Thyroid gland (tissue), 4 donors: ENCODE results near the gene CEACAM5. TPM values are rescaled to one million over a fixed set of nuclear protein-coding genes. Genes with fewer than 3 reads are reported as not detected.

ENCODE experiments used
- DNase-seq, 2 donors: peaks; one replicate each; pipeline ENCODE4 v3.0.0-alpha.2; 2019
- H3K27ac ChIP-seq, 3 donors: fragments of 200-600 bp; sonication (generic); 1 replicate in 2 of 3; 2 replicates in 1 of 3; pipeline ENCODE4 v1.5.1; 2016 to 2019; ENCODE audit warnings: mild to moderate bottlenecking in 1 of 3, moderate library complexity in 1 of 3
- H3K27me3 ChIP-seq: fragments of 200-600 bp; sonication (generic); one replicate; pipeline ENCODE4 v1.5.1; 2019
- H3K36me3 ChIP-seq, 2 donors: fragments of 200-600 bp; sonication (generic); one replicate each; pipeline ENCODE4 v1.5.1; 2016 to 2019
- H3K4me1 ChIP-seq, 2 donors: fragments of 200-600 bp; sonication (generic); one replicate each; pipeline ENCODE4 v1.5.1; 2017 to 2019
- H3K4me3 ChIP-seq, 3 donors: fragments of 200-600 bp; sonication (generic); replicated peaks in 1 of 3; 1 replicate in 2 of 3; 2 replicates in 1 of 3; pipeline ENCODE4 v1.5.1; 2016; ENCODE audit warnings: mild to moderate bottlenecking in 1 of 3
- H3K9me3 ChIP-seq: fragments of 200-600 bp; sonication (generic); one replicate; pipeline ENCODE4 v1.5.1; 2017
- POLR2A ChIP-seq, 2 donors: fragments of 450-650 bp; IDR thresholded peaks; one replicate each; pipeline ENCODE4 v1.6.1; 2017; ENCODE audit warnings: antibody characterized with exemption in 2 of 2, mild to moderate bottlenecking in 2 of 2, moderate library complexity in 1 of 2
- WGBS, 2 donors: methylation state at CpG; one replicate each; pipeline ENCODE4 v1.1.5; 2017; 5-methylcytosine and 5-hydroxymethylcytosine counted together
- intact Hi-C: fragments of 100-400 bp; cut with DNase I; formaldehyde crosslinking; loops from one replicate; pipeline ENCODE4 v1.15.1; 2023
- total RNA-seq, 4 donors: library from RNA; depleted of rRNA; stranded (reverse); fragments of >200 nt; gene quantifications; one replicate each; pipeline ENCODE4 v1.2.3, GENCODE V29; 2016
- TF ChIP-seq, protein P1 (sequence below), 6 experiments: fragments of 200-600 bp in 3 of 6; fragments of 450-650 bp in 3 of 6; sonication (generic) in 3 of 6; IDR thresholded peaks; one replicate each; pipeline ENCODE4 v1.5.1; 2016 to 2019; ENCODE audit warnings: antibody characterized with exemption in 6 of 6, mild to moderate bottlenecking in 2 of 6, inconsistent platforms in 1 of 6, moderate library complexity in 1 of 6

The CEACAM5 gene
- total RNA-seq, 4 donors from 2014 or later: 1.2 to 8.8 TPM; not detected in 2

DNA sequence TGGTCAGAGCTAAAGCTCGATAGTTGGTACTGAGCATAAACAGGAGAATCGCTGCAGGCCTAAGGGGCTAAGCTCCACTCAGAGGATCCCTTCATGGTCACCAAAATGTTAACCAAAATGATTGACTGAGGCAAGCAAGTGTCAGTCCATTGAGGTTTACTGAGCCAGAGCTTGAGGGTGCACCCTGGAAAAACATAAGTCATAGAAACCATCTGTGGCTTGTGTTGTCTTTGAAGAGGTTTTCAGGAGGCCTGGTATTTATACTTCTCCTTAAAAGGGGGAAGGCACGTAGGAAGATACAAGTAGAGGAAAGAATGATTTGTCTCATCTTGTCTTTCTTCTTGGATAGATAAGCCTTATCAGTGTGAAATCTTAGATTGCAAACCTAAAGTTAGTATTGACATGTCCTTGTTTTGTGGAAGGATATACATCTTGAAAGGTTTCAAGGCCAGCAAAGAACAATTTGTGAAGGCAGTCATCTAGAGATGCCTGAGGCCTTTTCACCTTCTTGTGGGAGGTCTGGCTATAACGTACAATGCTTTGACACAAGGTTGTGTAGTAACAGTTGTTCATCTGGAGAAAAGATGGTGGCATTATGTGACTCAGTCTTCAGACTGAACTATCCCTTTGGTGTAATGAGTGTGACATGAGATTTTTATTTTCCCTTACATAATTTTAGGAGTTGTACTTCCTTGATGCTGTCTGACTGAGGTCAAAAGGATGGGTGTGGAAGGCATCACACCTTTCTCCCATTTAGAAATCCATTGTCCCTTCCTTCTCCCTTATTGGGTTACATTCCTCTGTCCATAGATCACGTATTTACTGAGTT, 32.2 kb downstream of the CEACAM5 start:
- Histone ChIP-seq H3K4me3 (no peak overlapping the region), H3K27ac (no peak overlapping the region), H3K9me3 (no peaks in the 10 kb centered on the region), H3K36me3 (no peaks in the 10 kb centered on the region), H3K4me1 (no peaks in the 10 kb centered on the region), H3K27me3 (no peaks in the 10 kb centered on the region)
- intact Hi-C loops: no loop called here
- WGBS, 2 donors: 82 to 85% methylated on average over 5 of the region's 5 CpGs
- TF ChIP-seq, protein P1, sequence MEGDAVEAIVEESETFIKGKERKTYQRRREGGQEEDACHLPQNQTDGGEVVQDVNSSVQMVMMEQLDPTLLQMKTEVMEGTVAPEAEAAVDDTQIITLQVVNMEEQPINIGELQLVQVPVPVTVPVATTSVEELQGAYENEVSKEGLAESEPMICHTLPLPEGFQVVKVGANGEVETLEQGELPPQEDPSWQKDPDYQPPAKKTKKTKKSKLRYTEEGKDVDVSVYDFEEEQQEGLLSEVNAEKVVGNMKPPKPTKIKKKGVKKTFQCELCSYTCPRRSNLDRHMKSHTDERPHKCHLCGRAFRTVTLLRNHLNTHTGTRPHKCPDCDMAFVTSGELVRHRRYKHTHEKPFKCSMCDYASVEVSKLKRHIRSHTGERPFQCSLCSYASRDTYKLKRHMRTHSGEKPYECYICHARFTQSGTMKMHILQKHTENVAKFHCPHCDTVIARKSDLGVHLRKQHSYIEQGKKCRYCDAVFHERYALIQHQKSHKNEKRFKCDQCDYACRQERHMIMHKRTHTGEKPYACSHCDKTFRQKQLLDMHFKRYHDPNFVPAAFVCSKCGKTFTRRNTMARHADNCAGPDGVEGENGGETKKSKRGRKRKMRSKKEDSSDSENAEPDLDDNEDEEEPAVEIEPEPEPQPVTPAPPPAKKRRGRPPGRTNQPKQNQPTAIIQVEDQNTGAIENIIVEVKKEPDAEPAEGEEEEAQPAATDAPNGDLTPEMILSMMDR (IDR thresholded peaks at IDR 0.05): no peak
- no peak for TF ChIP-seq POLR2A (IDR thresholded peaks at IDR 0.05)
- no peak for DNase-seq

DNA sequence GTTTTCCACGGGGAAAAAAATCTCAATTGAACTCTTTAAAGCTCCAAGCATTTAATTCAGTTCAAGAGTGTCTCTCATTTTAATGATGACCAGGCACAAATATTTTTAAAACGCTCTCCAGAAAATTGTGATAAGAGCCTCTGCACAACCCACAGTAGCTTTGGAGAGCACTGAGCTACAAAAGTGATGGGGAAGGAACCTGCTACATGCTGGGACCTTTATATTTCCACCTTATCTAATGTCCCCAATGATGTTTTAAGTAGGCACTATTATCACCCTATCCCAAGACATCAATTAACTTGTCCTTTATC, 32.8 kb downstream of the CEACAM5 start:
- TF ChIP-seq, protein P1 (IDR thresholded peaks at IDR 0.05): no peak
- TF ChIP-seq POLR2A (IDR thresholded peaks at IDR 0.05): no peak
- WGBS, 2 donors: 78 to 86% methylated on average over 2 of the region's 2 CpGs

DNA sequence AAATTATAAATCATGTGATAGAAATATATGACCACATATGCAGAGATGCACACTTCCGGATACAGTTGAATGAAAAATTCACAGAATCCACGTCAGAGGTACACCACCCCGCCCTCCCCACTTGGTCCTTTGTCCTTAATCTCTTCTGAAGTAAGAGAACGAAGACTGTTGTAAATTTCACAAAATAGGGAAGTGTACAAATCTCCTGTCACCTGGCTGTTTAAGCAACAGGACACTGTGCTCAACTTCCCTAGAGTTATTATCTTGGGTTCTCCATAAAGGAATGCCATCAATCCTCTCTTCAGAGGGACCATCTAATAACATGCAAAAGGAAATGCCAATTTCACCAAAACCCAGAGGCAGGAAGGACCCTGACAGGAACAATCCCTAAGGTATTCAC, 36.4 kb downstream of the CEACAM5 start:
- no peaks in the 10 kb centered on the region for H3K36me3 ChIP-seq
- 75 to 80% methylated on average over 4 of the region's 4 CpGs for WGBS, 2 donors
- no peak overlapping the region for H3K4me3 ChIP-seq
- H3K4me1 ChIP-seq: no peaks in the 10 kb centered on the region
- no peak overlapping the region for H3K27ac ChIP-seq
- intact Hi-C loops: no loop called here
- no peak for TF ChIP-seq POLR2A (IDR thresholded peaks at IDR 0.05)
- TF ChIP-seq, protein P1 (IDR thresholded peaks at IDR 0.05): no peak
- DNase-seq: no peak
- no peaks in the 10 kb centered on the region for H3K27me3 ChIP-seq
- no peaks in the 10 kb centered on the region for H3K9me3 ChIP-seq

More for the DNA sequence above, 32.8 kb downstream of the CEACAM5 start:
- Histone ChIP-seq H3K36me3 (no peaks in the 10 kb centered on the region), H3K27me3 (no peaks in the 10 kb centered on the region), H3K4me1 (no peaks in the 10 kb centered on the region), H3K27ac (no peak overlapping the region), H3K4me3 (no peak overlapping the region), H3K9me3 (no peaks in the 10 kb centered on the region)
- no peak for DNase-seq
- intact Hi-C loops: no loop called here

DNA sequence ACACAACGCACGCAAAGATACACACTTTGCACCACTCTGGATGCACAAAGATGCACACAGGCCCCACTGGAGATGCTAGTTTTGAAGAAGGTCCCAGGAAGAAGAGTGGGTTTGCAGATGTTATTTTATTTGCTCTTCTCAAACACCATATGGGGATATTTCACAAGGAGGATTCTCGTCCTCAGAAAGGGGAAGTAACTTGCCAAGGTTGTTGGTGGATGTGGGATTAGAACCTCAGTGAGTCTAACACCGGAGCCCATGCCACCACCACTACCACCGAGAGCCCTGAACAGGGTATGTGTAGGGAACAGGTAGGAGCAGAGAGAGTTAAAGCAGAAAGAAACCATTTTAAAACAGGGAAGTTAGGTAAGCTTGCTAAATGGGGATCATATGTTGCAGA, 37.3 kb downstream of the CEACAM5 start:
- 84 to 85% methylated on average over 5 of the region's 5 CpGs for WGBS, 2 donors
- intact Hi-C loops: no loop called here

More for the DNA sequence above, 37.3 kb downstream of the CEACAM5 start:
- no peaks in the 10 kb centered on the region for H3K9me3 ChIP-seq
- H3K4me3 ChIP-seq: no peak overlapping the region
- DNase-seq: no peak
- H3K27ac ChIP-seq: no peak overlapping the region
- TF ChIP-seq POLR2A (IDR thresholded peaks at IDR 0.05): no peak
- TF ChIP-seq, protein P1 (IDR thresholded peaks at IDR 0.05): no peak
- no peaks in the 10 kb centered on the region for H3K27me3 ChIP-seq
- no peaks in the 10 kb centered on the region for H3K36me3 ChIP-seq
- H3K4me1 ChIP-seq: no peaks in the 10 kb centered on the region
